Measurements from ENCODE around the gene C6orf136.

- no peak for TF ChIP-seq POLR2A (IDR thresholded peaks at IDR 0.05; ENCODE audit: low read length)
- TF ChIP-seq GATA1 (IDR thresholded peaks at IDR 0.05; ENCODE audit: low read depth, low read length): no peak
Observed at GRCh38 chr6:30601436-30601814, 45.5 kb upstream of the C6orf136 start.
